Measurements from ENCODE around the gene PXDN. TPM values are rescaled to one million over a fixed set of nuclear protein-coding genes. Genes with fewer than 3 reads are reported as not detected.

PXDN gene
- total RNA-seq, 4 donors from 2014 or later = 101 to 169 (median 134) TPM

GRCh38 chr2:1749489-1750119, 5.3 kb upstream of the PXDN start:
- TF ChIP-seq CTCF (IDR thresholded peaks at IDR 0.05; ENCODE audit: low read depth) = no peak

- TF ChIP-seq CTCF (IDR thresholded peaks at IDR 0.05; ENCODE audit: low read depth) = no peak
These were observed 4.6 kb upstream of the PXDN start for GRCh38 chr2:1748741-1749488.

- no peak for TF ChIP-seq CTCF (IDR thresholded peaks at IDR 0.05; ENCODE audit: low read depth)
These were observed 3.9 kb upstream of the PXDN start for GRCh38 chr2:1748176-1748740.

GRCh38 chr2:1747065-1747941, 3.0 kb upstream of the PXDN start:
- no peak for TF ChIP-seq CTCF (IDR thresholded peaks at IDR 0.05; ENCODE audit: low read depth)

- no peak for TF ChIP-seq CTCF (IDR thresholded peaks at IDR 0.05; ENCODE audit: low read depth)
These were observed 2.1 kb upstream of the PXDN start for GRCh38 chr2:1746174-1747064.

GRCh38 chr2:1745171-1746023, 1.1 kb upstream of the PXDN start:
- TF ChIP-seq CTCF (IDR thresholded peaks at IDR 0.05; ENCODE audit: low read depth) = no peak
